K562 (cell line): ENCODE results near the gene NQO2. TPM values are rescaled to one million over a fixed set of nuclear protein-coding genes. Genes with fewer than 3 reads are reported as not detected.

Source experiments
- DACH1 ChIP-seq: fragments of 450-650 bp; IDR thresholded peaks from 2 replicates; pipeline ENCODE4 v1.6.1; 2018; ENCODE audit not compliant: partially characterized antibody
- E2F5 ChIP-seq: sonication (generic); formaldehyde crosslinking; IDR thresholded peaks from 2 replicates; pipeline ENCODE4 v1.8.0; 2022; ENCODE audit warnings: mild to moderate bottlenecking, missing genetic modification reagents
- E2F6 ChIP-seq, 2 experiments: IDR thresholded peaks; 2 replicates each; pipeline ENCODE4 v1.6.1; 2011; ENCODE audit warnings: borderline replicate concordance in 1 of 2, control low read depth in 1 of 2, low read depth in 1 of 2, low read length in 1 of 2, mild to moderate bottlenecking in 1 of 2, mixed read lengths in 1 of 2, moderate library complexity in 1 of 2; ENCODE audit not compliant: insufficient read depth in 1 of 2, insufficient read length in 1 of 2, poor library complexity in 1 of 2, severe bottlenecking in 1 of 2; ENCODE audit errors: extremely low read depth in 1 of 2
- HDAC2 ChIP-seq: fragments of 450-650 bp; IDR thresholded peaks from 2 replicates; pipeline ENCODE4 v1.6.1; 2016; ENCODE audit warnings: mild to moderate bottlenecking
- KAT7 ChIP-seq: sonication (generic); formaldehyde crosslinking; IDR thresholded peaks from 2 replicates; pipeline ENCODE4 v1.8.0; 2022; ENCODE audit warnings: missing genetic modification reagents, mild to moderate bottlenecking, borderline replicate concordance
- MTA1 ChIP-seq: fragments of 450-650 bp; IDR thresholded peaks from 2 replicates; pipeline ENCODE4 v1.6.1; 2017; ENCODE audit warnings: borderline replicate concordance
- NCOA2 ChIP-seq, 2 experiments: fragments of 450-650 bp; IDR thresholded peaks; 2 replicates each; pipeline ENCODE4 v1.6.1; 2018; ENCODE audit warnings: mild to moderate bottlenecking in 2 of 2, moderate library complexity in 1 of 2; ENCODE audit not compliant: partially characterized antibody in 2 of 2
- PCBP2 ChIP-seq: fragments of 200-400 bp; formaldehyde crosslinking; IDR thresholded peaks from 2 replicates; pipeline ENCODE4 v1.6.1; 2018; ENCODE audit warnings: low read length, low read depth, mild to moderate bottlenecking, moderate library complexity; ENCODE audit not compliant: poor library complexity, severe bottlenecking
- PHTF2 ChIP-seq: fragments of 250-450 bp; sonication (Bioruptor Pico); IDR thresholded peaks from 2 replicates; pipeline ENCODE4 v1.5.0; 2021; ENCODE audit warnings: mild to moderate bottlenecking
- PTRF ChIP-seq: fragments of 450-650 bp; IDR thresholded peaks from 2 replicates; pipeline ENCODE4 v1.6.1; 2016; ENCODE audit warnings: mild to moderate bottlenecking, missing genetic modification characterization, missing compliant biosample characterization
- SMARCA4 ChIP-seq: fragments of 450-650 bp; IDR thresholded peaks from 2 replicates; pipeline ENCODE4 v1.6.1; 2016
- SPI1 ChIP-seq: IDR thresholded peaks from 2 replicates; pipeline ENCODE4 v1.6.1; 2011; ENCODE audit warnings: low read depth, low read length, control low read depth, borderline replicate concordance
- SRSF7 ChIP-seq: fragments of 200-400 bp; formaldehyde crosslinking; optimal IDR thresholded peaks from 2 replicates; pipeline ENCODE3; 2017; ENCODE audit warnings: mild to moderate bottlenecking, low read depth, low read length
- SRSF9 ChIP-seq: fragments of 200-400 bp; formaldehyde crosslinking; IDR thresholded peaks from 2 replicates; pipeline ENCODE4 v1.6.1; 2017; ENCODE audit warnings: low read depth, low read length, borderline replicate concordance
- TAF1 ChIP-seq: IDR thresholded peaks from 2 replicates; pipeline ENCODE4 v1.6.1; 2011; ENCODE audit warnings: mild to moderate bottlenecking, low read length, moderate library complexity; ENCODE audit not compliant: insufficient read depth, control insufficient read depth, severe bottlenecking; ENCODE audit errors: extremely low read depth
- ZNF217 ChIP-seq: sonication (generic); formaldehyde crosslinking; IDR thresholded peaks from 2 replicates; pipeline ENCODE4 v1.8.0; 2022; ENCODE audit warnings: mild to moderate bottlenecking, missing genetic modification reagents
- ZNF384 ChIP-seq: IDR thresholded peaks from 2 replicates; pipeline ENCODE4 v1.6.1; 2012; ENCODE audit warnings: low read depth, low read length, improper control_type of control experiment
- ZNF408 ChIP-seq: fragments of 250-450 bp; sonication (Bioruptor Pico); IDR thresholded peaks from 2 replicates; pipeline ENCODE4 v1.4.0; 2020; ENCODE audit warnings: low read depth, mild to moderate bottlenecking, moderate library complexity
- ZNF436 ChIP-seq: fragments of 250-450, 450-650 bp; sonication (Bioruptor Pico); formaldehyde crosslinking; IDR thresholded peaks from 2 replicates; pipeline ENCODE4 v1.7.0; 2020; ENCODE audit warnings: mild to moderate bottlenecking
- polyA plus RNA-seq, 8 experiments: library from polyadenylated mRNA; depleted of rRNA in 4 of 8; stranded (reverse) in 5 of 8; unstranded in 3 of 8; fragments of >200 nt; fragmentation: Nextera tagmentation in 2 of 8; fragmentation: Illumina TruSeq in 1 of 8; extraction: Ambion mirVana in 2 of 8; extraction: Trizol in 1 of 8; gene quantifications; 2 replicates each; pipeline versions ENCODE4 v1.2.1 to v1.2.3, GENCODE V29; 2011 to 2014; ENCODE audit warnings: inconsistent platforms in 1 of 8, missing spikeins in 1 of 8
- total RNA-seq, 7 experiments: library from RNA; depleted of rRNA in 6 of 7; stranded (reverse); fragments of >200 nt in 6 of 7; fragmentation: Illumina TruSeq in 2 of 7; extraction: Trizol in 2 of 7; gene quantifications; 2 replicates each; pipeline versions ENCODE4 v1.2.1 to v1.2.3, GENCODE V29; 2011 to 2021; ENCODE audit warnings: low replicate concordance in 1 of 7
- TF ChIP-seq, protein P1 (sequence below): fragments of 450-650 bp; formaldehyde crosslinking; IDR thresholded peaks from 2 replicates; pipeline ENCODE4 v1.4.0; 2020; ENCODE audit warnings: mild to moderate bottlenecking, moderate library complexity
- TF ChIP-seq, protein P2 (sequence below): fragments of 450-650 bp; IDR thresholded peaks from 2 replicates; pipeline ENCODE4 v1.6.1; 2017; ENCODE audit warnings: mild to moderate bottlenecking, moderate library complexity

Gene NQO2
- total and polyA plus RNA-seq, 9 of the 15 experiments (the other 6 are each of a cell fraction or from before 2014, with no cell fraction given) = 54.6 to 214 (median 116) TPM

- TF ChIP-seq SRSF9 (no peak), TAF1 (no peak), HDAC2 (peak; percentile 27; the same call in 1 of the 2 replicates), PCBP2 (no peak), PTRF (tag) (no peak), PHTF2 (CRISPR knock-in tag) (0 out of 2 replicates have a peak, but pooled peaks have one; percentile 58), SMARCA4 (no peak), SPI1 (peak; percentile 81), ZNF408 (CRISPR knock-in tag) (no peak), ZNF436 (CRISPR knock-in tag) (no peak), ZNF217 (CRISPR knock-in tag) (no peak), SRSF7 (no peak), DACH1 (no peak), KAT7 (CRISPR knock-in tag) (no peak; the same call in none of the 2 replicates), ZNF384 (no peak), NCOA2 (IDR thresholded peaks at IDR 0.05; ENCODE audit: partially characterized antibody in 2 of 2) (no peak), MTA1 (no peak), E2F6 (IDR thresholded peaks at IDR 0.05; ENCODE audit: borderline replicate concordance in 1 of 2, extremely low read depth in 1 of 2, insufficient read depth in 1 of 2, insufficient read length in 1 of 2, low read depth in 1 of 2, low read length in 1 of 2, poor library complexity in 1 of 2, severe bottlenecking in 1 of 2) (peak in 1 of 2 experiments; percentile 56), E2F5 (CRISPR knock-in tag) (no peak)
- TF ChIP-seq, protein P1, sequence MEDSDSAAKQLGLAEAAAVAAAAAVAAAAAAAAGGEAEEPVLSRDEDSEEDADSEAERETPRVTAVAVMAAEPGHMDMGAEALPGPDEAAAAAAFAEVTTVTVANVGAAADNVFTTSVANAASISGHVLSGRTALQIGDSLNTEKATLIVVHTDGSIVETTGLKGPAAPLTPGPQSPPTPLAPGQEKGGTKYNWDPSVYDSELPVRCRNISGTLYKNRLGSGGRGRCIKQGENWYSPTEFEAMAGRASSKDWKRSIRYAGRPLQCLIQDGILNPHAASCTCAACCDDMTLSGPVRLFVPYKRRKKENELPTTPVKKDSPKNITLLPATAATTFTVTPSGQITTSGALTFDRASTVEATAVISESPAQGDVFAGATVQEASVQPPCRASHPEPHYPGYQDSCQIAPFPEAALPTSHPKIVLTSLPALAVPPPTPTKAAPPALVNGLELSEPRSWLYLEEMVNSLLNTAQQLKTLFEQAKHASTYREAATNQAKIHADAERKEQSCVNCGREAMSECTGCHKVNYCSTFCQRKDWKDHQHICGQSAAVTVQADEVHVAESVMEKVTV (CRISPR knock-in tag) = 0 out of 2 replicates have a peak, but pooled peaks have one; percentile 4
- TF ChIP-seq, protein P2, sequence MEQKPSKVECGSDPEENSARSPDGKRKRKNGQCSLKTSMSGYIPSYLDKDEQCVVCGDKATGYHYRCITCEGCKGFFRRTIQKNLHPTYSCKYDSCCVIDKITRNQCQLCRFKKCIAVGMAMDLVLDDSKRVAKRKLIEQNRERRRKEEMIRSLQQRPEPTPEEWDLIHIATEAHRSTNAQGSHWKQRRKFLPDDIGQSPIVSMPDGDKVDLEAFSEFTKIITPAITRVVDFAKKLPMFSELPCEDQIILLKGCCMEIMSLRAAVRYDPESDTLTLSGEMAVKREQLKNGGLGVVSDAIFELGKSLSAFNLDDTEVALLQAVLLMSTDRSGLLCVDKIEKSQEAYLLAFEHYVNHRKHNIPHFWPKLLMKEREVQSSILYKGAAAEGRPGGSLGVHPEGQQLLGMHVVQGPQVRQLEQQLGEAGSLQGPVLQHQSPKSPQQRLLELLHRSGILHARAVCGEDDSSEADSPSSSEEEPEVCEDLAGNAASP = no peak
Measured at GRCh38 chr6:3022765-3023662, 23.3 kb downstream of the NQO2 start (continued).
